Subcutaneous adipose tissue (tissue), 4 donors: ENCODE data around the gene SPAG16. TPM values are rescaled to one million over a fixed set of nuclear protein-coding genes. Genes with fewer than 3 reads are reported as not detected.

Experiments used
- total RNA-seq, 4 donors: library from RNA; depleted of rRNA; stranded (reverse); fragments of >200 nt; gene quantifications; one replicate each; pipeline ENCODE4 v1.1.0, GENCODE V29; 2016
- TF ChIP-seq, protein P1 (sequence below): fragments of 450-650 bp; IDR thresholded peaks from one replicate; pipeline ENCODE4 v1.5.1; 2016; ENCODE audit warnings: low read depth, mild to moderate bottlenecking, control low read depth, antibody characterized with exemption, moderate library complexity

The SPAG16 gene
- total RNA-seq, 4 donors from 2014 or later = 11.2 to 27.2 (median 18.2) TPM

DNA sequence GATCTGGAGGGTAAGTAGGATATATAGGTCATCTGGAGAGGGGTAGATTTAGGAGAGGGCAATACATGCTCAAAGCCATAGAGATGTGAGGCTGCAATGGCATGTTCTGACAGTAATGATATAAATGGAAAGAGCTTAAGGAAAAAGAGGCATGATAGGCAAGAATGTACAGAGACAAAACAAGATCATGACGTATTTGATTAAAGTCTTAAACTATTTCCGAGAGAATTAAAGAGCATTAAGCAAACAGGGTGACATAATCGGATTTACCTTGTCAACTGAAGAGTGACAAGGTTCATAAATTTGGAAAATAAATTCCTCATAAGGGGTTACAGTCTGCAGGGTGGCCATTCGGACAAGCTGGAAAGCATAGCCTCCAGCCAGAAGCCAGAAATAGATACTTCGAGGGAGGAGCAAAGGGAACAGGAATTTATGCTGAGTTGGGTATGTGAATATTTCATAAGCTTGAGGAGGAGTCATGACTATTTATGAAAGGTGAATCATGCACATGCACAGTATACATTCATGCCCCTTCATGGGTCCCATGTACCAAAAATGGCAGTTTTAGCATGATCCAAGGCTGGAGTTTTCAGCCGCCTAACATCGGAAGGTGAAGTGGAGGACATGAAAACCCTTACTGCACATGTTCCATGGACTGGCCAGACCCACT, 730.4 kb downstream of the SPAG16 start:
- TF ChIP-seq, protein P1, sequence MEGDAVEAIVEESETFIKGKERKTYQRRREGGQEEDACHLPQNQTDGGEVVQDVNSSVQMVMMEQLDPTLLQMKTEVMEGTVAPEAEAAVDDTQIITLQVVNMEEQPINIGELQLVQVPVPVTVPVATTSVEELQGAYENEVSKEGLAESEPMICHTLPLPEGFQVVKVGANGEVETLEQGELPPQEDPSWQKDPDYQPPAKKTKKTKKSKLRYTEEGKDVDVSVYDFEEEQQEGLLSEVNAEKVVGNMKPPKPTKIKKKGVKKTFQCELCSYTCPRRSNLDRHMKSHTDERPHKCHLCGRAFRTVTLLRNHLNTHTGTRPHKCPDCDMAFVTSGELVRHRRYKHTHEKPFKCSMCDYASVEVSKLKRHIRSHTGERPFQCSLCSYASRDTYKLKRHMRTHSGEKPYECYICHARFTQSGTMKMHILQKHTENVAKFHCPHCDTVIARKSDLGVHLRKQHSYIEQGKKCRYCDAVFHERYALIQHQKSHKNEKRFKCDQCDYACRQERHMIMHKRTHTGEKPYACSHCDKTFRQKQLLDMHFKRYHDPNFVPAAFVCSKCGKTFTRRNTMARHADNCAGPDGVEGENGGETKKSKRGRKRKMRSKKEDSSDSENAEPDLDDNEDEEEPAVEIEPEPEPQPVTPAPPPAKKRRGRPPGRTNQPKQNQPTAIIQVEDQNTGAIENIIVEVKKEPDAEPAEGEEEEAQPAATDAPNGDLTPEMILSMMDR = no peak

DNA sequence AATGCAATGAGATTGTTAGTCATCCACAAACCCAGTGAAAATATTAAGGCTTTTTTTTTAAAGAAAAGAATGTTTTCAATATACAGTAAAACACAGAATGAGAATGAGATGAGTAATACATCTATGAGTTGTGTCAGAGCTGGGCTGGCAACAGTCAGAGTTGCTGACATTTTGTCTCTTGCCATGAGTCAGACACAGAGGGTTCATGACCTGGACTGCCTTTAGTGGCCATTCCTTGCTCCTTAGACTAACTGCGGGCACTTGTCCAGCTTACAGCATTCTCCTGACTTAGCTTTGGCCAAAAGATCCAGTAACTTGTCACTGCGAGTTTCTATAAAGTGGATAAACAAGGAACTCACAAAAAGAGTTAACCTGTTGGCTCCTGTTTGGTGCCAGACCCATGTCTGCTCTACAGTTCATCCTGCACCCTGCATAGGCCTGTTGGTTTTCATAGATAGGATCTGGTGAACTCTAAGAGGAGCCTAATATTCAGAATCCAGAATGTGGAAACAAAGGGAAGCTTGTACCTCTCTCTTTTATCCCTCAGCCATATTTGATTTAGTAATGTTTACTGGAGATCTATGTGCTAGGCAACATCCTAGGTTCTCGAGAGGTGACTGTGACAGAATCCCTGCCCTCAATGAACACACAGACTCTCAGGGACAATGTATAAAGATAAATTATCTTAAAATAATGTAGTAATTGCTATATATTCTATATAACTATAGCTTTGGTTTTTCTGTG, 735.1 kb downstream of the SPAG16 start:
- TF ChIP-seq, protein P1 = no peak

DNA sequence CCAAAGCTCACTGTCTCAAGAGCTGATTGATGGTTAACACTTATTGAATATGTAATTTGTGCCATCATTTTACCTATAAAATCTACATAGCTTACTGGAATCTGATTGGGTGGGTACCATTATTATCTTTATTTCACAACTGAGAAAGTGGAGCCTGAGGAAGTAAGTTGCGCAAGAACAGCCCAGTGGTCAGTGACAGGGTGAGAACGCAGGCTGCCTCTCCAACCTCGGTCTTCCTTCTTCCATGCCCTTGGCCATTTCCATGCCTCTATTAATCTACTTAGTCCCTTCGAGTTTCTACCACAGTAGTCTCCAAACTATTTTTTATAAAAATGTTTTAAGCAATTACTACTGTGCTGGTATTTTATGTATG, 735.7 kb downstream of the SPAG16 start:
- TF ChIP-seq, protein P1 = no peak

DNA sequence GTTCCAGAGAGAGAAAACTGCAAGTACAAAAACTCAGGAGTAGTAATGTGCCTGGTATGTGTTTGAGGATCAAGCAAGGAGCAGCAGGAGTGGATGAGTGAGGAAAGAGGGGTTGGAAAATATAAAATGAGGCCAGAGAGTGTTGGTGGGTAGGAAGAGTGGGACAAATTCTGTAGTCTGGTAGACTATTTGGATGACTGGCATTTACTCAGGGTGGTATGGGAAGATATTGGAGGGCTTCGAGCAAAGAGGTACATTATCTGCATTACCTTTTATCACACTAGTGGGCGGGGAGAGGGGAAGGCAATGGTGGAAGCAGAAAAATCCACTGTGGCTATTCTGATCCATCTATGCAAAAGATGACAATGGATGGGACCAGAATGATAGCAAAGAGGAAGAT, 744.9 kb downstream of the SPAG16 start:
- TF ChIP-seq, protein P1 = no peak

DNA sequence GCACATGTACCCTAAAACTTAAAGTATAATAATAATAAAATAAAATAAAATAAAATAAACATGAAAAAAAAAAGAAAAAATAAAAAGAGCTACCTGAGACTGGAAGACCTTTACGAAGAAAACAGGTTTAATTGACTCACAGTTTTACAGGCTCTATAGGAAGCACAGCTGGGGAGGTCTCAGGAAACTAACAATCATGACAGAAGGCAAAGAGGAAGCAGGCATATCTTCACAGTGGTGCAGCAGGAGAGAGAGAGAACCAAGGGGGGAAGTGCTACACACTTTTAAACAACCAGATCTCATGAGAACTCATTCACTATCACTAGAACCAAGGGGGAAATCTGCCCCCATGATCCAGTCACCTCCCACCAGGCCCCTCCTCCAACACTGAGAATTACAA, 747.3 kb downstream of the SPAG16 start:
- TF ChIP-seq, protein P1 = no peak

DNA sequence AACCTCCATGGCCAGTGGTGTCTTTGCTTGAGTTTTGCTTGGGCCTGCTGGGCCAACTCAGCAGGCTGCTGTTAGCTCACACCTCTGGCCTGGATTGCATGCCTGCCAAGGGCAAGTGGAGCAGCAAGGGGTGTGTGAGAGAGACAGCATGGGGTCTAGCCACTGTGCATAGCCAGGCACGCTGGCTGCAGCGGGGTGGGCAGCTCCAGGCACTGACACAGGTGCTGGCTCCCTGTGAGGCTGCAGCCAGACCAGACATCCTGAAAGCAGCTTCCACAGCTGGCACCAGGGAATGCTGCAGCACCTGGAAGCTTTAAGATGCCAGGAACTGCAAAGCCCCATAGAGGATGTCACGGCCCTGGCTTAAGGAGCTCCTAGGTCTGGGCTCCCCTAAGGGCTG, 750.2 kb downstream of the SPAG16 start:
- TF ChIP-seq, protein P1 = no peak

DNA sequence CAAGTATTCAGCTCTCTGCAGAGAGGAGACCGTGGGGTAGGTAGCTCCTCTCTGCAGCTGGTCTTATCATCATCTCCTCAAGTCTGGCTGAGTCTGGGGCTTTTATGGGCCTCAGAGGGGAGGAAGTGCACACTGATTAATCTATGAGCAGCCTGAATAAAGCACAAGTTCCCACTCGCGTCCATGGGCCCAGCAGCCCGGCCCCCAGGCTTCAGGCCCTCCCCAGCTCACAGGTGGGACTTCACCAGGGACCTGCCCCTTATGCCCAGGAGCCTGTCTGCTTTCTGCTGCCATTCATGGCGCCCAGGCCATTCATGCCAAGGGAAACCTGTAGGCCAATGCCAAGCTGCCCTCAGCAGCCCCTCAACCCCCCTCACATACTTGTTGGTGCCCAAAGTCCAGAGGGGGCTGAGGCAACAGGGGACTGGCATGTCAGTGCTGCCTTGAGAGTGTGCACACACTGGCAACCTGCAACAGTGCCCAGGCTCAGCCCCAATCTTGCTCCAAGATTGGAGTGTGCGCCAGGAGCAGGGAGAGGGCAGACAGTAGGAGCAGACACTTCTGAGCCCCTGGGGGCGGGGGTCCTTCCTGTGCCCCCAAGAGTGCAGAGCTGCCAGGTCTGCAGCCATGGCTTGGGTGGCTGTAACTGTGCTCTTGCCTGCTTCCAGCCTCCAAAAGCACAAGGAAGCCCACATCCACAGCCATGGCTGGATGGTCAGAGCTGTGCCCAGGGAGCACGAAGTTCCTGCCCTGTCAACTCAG, 751.0 kb downstream of the SPAG16 start:
- TF ChIP-seq, protein P1 = no peak
